Measurements from ENCODE around the gene RNPEP.
"Not testable (repeated sequence)": the region's sequence is repeated elsewhere in the genome, so short reads cannot be mapped to it uniquely, and the experiment has no call there.

Gene RNPEP

GRCh38 chr1:201982623-201983379, at the start of gene RNPEP:
TSS of gene RNPEP (plus strand) at chr1:201982648. CDS start at chr1:201982667, 19 bp downstream.
- DNase-seq: no peak

- no peak for DNase-seq
Measured at GRCh38 chr1:201933840-201934430, 48.5 kb upstream of the RNPEP start.

- no peak for DNase-seq
Measured at GRCh38 chr1:201937624-201938213, 44.7 kb upstream of the RNPEP start.

GRCh38 chr1:201938440-201939035, 43.9 kb upstream of the RNPEP start:
- no peak for DNase-seq

GRCh38 chr1:201939148-201939547, 43.3 kb upstream of the RNPEP start:
- no peak for DNase-seq

- DNase-seq: no peak
Measured at GRCh38 chr1:201939574-201939973, 42.9 kb upstream of the RNPEP start.

- not testable (repeated sequence) for DNase-seq
Measured at GRCh38 chr1:201940316-201940715, 42.1 kb upstream of the RNPEP start.

- no peak for DNase-seq
Measured at GRCh38 chr1:201941420-201942128, 40.9 kb upstream of the RNPEP start.

GRCh38 chr1:201942129-201942495, 40.3 kb upstream of the RNPEP start:
- DNase-seq: no peak

GRCh38 chr1:201944002-201944401, 38.4 kb upstream of the RNPEP start:
- DNase-seq: no peak

GRCh38 chr1:201944639-201945038, 37.8 kb upstream of the RNPEP start:
- DNase-seq: no peak

GRCh38 chr1:201945157-201945556, 37.3 kb upstream of the RNPEP start:
- no peak for DNase-seq

- DNase-seq: no peak
Measured at GRCh38 chr1:201945863-201946223, 36.6 kb upstream of the RNPEP start.

- no peak for DNase-seq
Measured at GRCh38 chr1:201946224-201946908, 36.1 kb upstream of the RNPEP start, which contains the start of gene LMOD1. TSS of gene LMOD1 (minus strand) at chr1:201946548. CDS start at chr1:201946340, 208 bp downstream.

- DNase-seq: no peak
Measured at GRCh38 chr1:201947697-201948008, 34.8 kb upstream of the RNPEP start.

GRCh38 chr1:201949491-201949890, 33.0 kb upstream of the RNPEP start:
- DNase-seq: no peak

GRCh38 chr1:201954263-201955008, 28.0 kb upstream of the RNPEP start:
- no peak for DNase-seq

GRCh38 chr1:201955009-201955728, 27.3 kb upstream of the RNPEP start, which contains the start of gene TIMM17A:
TSS of gene TIMM17A (plus strand) at chr1:201955503. CDS start at chr1:201955527, 24 bp downstream.
- peak; percentile 91 for DNase-seq

GRCh38 chr1:201955729-201956143, 26.7 kb upstream of the RNPEP start:
- no peak for DNase-seq

GRCh38 chr1:201958348-201958747, 24.1 kb upstream of the RNPEP start:
- DNase-seq: no peak

GRCh38 chr1:201962382-201962781, 20.1 kb upstream of the RNPEP start:
- DNase-seq: not testable (repeated sequence)
